Esophagus muscularis mucosa (tissue), 4 donors: ENCODE data around the gene SRR. TPM values are rescaled to one million over a fixed set of nuclear protein-coding genes. Genes with fewer than 3 reads are reported as not detected.
"Not testable (repeated sequence)": the region's sequence is repeated elsewhere in the genome, so short reads cannot be mapped to it uniquely, and the experiment has no call there.

Source experiments
- DNase-seq: peaks from one replicate; pipeline ENCODE4 v3.0.0-alpha.2; 2017; ENCODE audit errors: extremely low spot score
- H3K27ac ChIP-seq, 4 donors: fragments of 200-600 bp; sonication (generic); replicated peaks in 1 of 4; 1 replicate in 3 of 4; 2 replicates in 1 of 4; pipeline ENCODE4 v1.5.1; 2016 to 2019; ENCODE audit warnings: mild to moderate bottlenecking in 1 of 4
- H3K27me3 ChIP-seq, 4 donors: fragments of 200-600 bp; sonication (generic); one replicate each; pipeline versions ENCODE4 v1.5.1 to v1.6.0; 2016 to 2019
- H3K36me3 ChIP-seq, 4 donors: fragments of 200-600 bp; sonication (generic); one replicate each; pipeline ENCODE4 v1.5.1; 2016 to 2019
- H3K4me1 ChIP-seq, 4 donors: fragments of 200-600 bp; sonication (generic); one replicate each; pipeline ENCODE4 v1.5.1; 2016 to 2019
- H3K4me3 ChIP-seq, 4 donors: fragments of 200-600 bp; sonication (generic); 1 replicate in 2 of 4; 2 replicates in 2 of 4; pipeline ENCODE4 v1.5.1; 2016 to 2019; ENCODE audit warnings: mild to moderate bottlenecking in 4 of 4, moderate library complexity in 1 of 4
- H3K9me3 ChIP-seq, 4 donors: fragments of 200-600 bp; sonication (generic); 1 replicate in 3 of 4; 2 replicates in 1 of 4; pipeline ENCODE4 v1.5.1; 2016 to 2019
- EP300 ChIP-seq: sonication (generic); formaldehyde crosslinking; IDR thresholded peaks from one replicate; pipeline ENCODE4 v1.6.1; 2017; ENCODE audit warnings: antibody characterized with exemption
- POLR2A ChIP-seq: fragments of 450-650 bp; IDR thresholded peaks from one replicate; pipeline ENCODE4 v1.6.1; 2017; ENCODE audit warnings: antibody characterized with exemption, moderate library complexity, mild to moderate bottlenecking, low read depth
- POLR2AphosphoS5 ChIP-seq, 2 donors: sonication (generic); formaldehyde crosslinking; IDR thresholded peaks; one replicate each; pipeline ENCODE4 v1.6.1; 2017; ENCODE audit warnings: antibody characterized with exemption in 2 of 2
- WGBS: methylation state at CpG from one replicate; pipeline ENCODE4 v1.1.5; 2018; 5-methylcytosine and 5-hydroxymethylcytosine counted together
- intact Hi-C: fragments of 100-400 bp; cut with DNase I; formaldehyde crosslinking; loops from one replicate; pipeline ENCODE4 v1.15.1; 2023
- total RNA-seq, 4 donors: library from RNA; depleted of rRNA; stranded (reverse); fragments of >200 nt; gene quantifications; one replicate each; pipeline versions ENCODE4 v1.1.0 to v1.2.1, GENCODE V29; 2016
- TF ChIP-seq, protein P1 (sequence below), 3 experiments: fragments of 200-600 bp in 2 of 3; fragments of 450-650 bp in 1 of 3; sonication (generic) in 2 of 3; IDR thresholded peaks; one replicate each; pipeline ENCODE4 v1.5.1; 2017 to 2019; ENCODE audit warnings: antibody characterized with exemption in 3 of 3, mild to moderate bottlenecking in 2 of 3, moderate library complexity in 1 of 3

The SRR gene
- total RNA-seq, 4 donors from 2014 or later = 14.4 to 19.6 (median 15.5) TPM

GRCh38 chr17:2302778-2303203 is 959 bp upstream of the SRR start:
- H3K4me3 ChIP-seq = peak overlapping the region; percentile 89 to 94 (median 92)
- peak overlapping the region; percentile 87 to 96 (median 92) for H3K27ac ChIP-seq
- H3K36me3 ChIP-seq = peaks cover 4 to 33% (median 24%) of the 10 kb centered on the region in 4 donors
- peaks cover 10 to 36% (median 32%) of the 10 kb centered on the region in 4 donors for H3K4me1 ChIP-seq
- whole genome bisulfite sequencing = 1% methylated on average over 10 of the region's 12 CpGs
- H3K27me3 ChIP-seq = no peaks in the 10 kb centered on the region
- DNase-seq = no peak
- TF ChIP-seq POLR2A (no peak), EP300 (no peak), POLR2AphosphoS5 (IDR thresholded peaks at IDR 0.05) (no peak)
- TF ChIP-seq, protein P1, sequence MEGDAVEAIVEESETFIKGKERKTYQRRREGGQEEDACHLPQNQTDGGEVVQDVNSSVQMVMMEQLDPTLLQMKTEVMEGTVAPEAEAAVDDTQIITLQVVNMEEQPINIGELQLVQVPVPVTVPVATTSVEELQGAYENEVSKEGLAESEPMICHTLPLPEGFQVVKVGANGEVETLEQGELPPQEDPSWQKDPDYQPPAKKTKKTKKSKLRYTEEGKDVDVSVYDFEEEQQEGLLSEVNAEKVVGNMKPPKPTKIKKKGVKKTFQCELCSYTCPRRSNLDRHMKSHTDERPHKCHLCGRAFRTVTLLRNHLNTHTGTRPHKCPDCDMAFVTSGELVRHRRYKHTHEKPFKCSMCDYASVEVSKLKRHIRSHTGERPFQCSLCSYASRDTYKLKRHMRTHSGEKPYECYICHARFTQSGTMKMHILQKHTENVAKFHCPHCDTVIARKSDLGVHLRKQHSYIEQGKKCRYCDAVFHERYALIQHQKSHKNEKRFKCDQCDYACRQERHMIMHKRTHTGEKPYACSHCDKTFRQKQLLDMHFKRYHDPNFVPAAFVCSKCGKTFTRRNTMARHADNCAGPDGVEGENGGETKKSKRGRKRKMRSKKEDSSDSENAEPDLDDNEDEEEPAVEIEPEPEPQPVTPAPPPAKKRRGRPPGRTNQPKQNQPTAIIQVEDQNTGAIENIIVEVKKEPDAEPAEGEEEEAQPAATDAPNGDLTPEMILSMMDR (IDR thresholded peaks at IDR 0.05) = no peak
- H3K9me3 ChIP-seq = no peaks in the 10 kb centered on the region
- intact Hi-C loops = no loop called here

DNA sequence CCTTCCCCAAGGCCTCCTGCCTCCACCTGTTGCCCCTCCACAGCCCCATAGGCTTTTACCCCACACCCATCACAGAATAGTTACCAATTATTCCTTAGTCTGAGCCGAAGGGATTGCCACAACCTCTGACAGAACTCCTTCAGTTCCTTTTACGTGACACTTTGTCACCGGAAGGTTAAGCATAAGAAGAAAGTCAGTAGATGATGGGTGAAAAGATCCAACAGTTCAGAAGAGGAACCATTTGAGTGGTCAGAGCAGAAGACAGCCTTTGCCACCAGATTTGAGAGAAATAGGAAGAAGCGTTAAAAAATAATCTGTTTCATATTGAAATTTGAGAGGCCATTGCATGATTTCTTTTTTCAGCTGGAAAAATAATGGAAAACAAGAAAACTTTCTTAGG is 1.2 kb downstream of the SRR start:
- no peak for DNase-seq
- WGBS = 91% methylated on average over 4 of the region's 4 CpGs
- no peak overlapping the region for H3K27ac ChIP-seq
- H3K4me1 ChIP-seq = peaks cover 10 to 35% (median 31%) of the 10 kb centered on the region in 4 donors
- H3K4me3 ChIP-seq = no peak overlapping the region
- no peak for TF ChIP-seq EP300
- TF ChIP-seq POLR2A = no peak
- H3K9me3 ChIP-seq = no peaks in the 10 kb centered on the region
- H3K27me3 ChIP-seq = no peaks in the 10 kb centered on the region
- intact Hi-C loops = no loop called here
- peaks cover 0 to 12% (median 6%) of the 10 kb centered on the region in 4 donors for H3K36me3 ChIP-seq

- intact Hi-C loops = no loop called here
- no peak for DNase-seq
- 65% methylated on average over 6 of the region's 6 CpGs for WGBS
These were observed 5.8 kb downstream of the SRR start for GRCh38 chr17:2309338-2310154.

GRCh38 chr17:2312736-2313135 is 9.0 kb downstream of the SRR start:
- DNase-seq = no peak
- Histone ChIP-seq H3K27ac (no peak overlapping the region), H3K27me3 (no peaks in the 10 kb centered on the region), H3K4me3 (no peak overlapping the region), H3K9me3 (no peaks in the 10 kb centered on the region), H3K4me1 (no peaks in the 10 kb centered on the region), H3K36me3 (peaks cover 0 to 2% (median under 1%) of the 10 kb centered on the region in 4 donors)
- WGBS = 91% methylated on average over 5 of the region's 5 CpGs
- TF ChIP-seq POLR2A = no peak
- TF ChIP-seq POLR2AphosphoS5 (IDR thresholded peaks at IDR 0.05) = no peak
- TF ChIP-seq EP300 = no peak
- TF ChIP-seq, protein P1 (IDR thresholded peaks at IDR 0.05) = no peak
- intact Hi-C loops = no loop called here

More at GRCh38 chr17:2309338-2310154, 5.8 kb downstream of the SRR start:
- Histone ChIP-seq H3K4me3 (no peak overlapping the region), H3K4me1 (peaks cover 0 to 4% (median under 1%) of the 10 kb centered on the region in 4 donors), H3K27ac (no peak overlapping the region), H3K27me3 (no peaks in the 10 kb centered on the region), H3K9me3 (no peaks in the 10 kb centered on the region), H3K36me3 (peaks cover 0 to 3% (median 0%) of the 10 kb centered on the region in 4 donors)
- TF ChIP-seq, protein P1 (IDR thresholded peaks at IDR 0.05) = no peak
- TF ChIP-seq POLR2A (no peak), POLR2AphosphoS5 (IDR thresholded peaks at IDR 0.05) (no peak), EP300 (no peak)

DNA sequence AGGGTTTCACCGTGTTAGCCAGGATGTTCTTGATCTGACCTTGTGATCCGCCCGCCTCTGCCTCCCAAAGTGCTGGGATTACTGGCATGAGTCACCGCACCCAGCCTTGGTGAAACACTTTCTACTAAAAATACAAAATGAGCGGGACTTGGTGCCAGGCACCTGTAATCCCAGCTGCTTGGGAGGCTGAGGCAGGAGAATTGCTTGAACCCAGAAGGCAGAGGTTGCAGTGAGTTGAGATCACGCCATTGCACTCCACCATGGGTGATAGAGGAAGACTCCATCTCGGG is 13.1 kb downstream of the SRR start:
- H3K36me3 ChIP-seq = peaks cover 0 to 38% (median 28%) of the 10 kb centered on the region in 4 donors
- H3K4me1 ChIP-seq, DNase-seq, H3K9me3 ChIP-seq, H3K4me3 ChIP-seq, H3K27me3 ChIP-seq, H3K27ac ChIP-seq, intact Hi-C loops: not testable (repeated sequence)
- 86% methylated on average over 7 of the region's 7 CpGs for WGBS
